Transverse colon (tissue), 4 donors: ENCODE results near the gene MEX3A. TPM values are rescaled to one million over a fixed set of nuclear protein-coding genes. Genes with fewer than 3 reads are reported as not detected.

Experiments used
- DNase-seq: peaks from one replicate; pipeline ENCODE4 v3.0.0-alpha.2; 2019
- H3K27ac ChIP-seq, 4 donors: fragments of 200-600 bp; sonication (generic); 2 replicates each; pipeline ENCODE4 v1.5.1; 2016 to 2018; ENCODE audit warnings: inconsistent platforms in 4 of 4
- H3K27me3 ChIP-seq: fragments of 200-600 bp; sonication (generic); 2 replicates; pipeline ENCODE4 v1.5.1; 2017; ENCODE audit warnings: inconsistent platforms
- H3K36me3 ChIP-seq, 4 donors: fragments of 200-600 bp; sonication (generic); 2 replicates each; pipeline ENCODE4 v1.5.1; 2017 to 2019; ENCODE audit warnings: inconsistent platforms in 4 of 4
- H3K4me1 ChIP-seq, 4 donors: fragments of 200-600 bp; sonication (generic); 2 replicates each; pipeline ENCODE4 v1.5.1; 2017 to 2020; ENCODE audit warnings: inconsistent platforms in 4 of 4
- H3K4me3 ChIP-seq, 4 donors: fragments of 200-600 bp; sonication (generic); 1 replicate in 1 of 4; 2 replicates in 3 of 4; pipeline versions ENCODE4 v1.5.1 to v1.6.1; 2017 to 2019; ENCODE audit warnings: inconsistent platforms in 4 of 4
- H3K9me3 ChIP-seq, 2 donors: fragments of 200-600 bp; sonication (generic); 2 replicates each; pipeline ENCODE4 v1.5.1; 2017 to 2019; ENCODE audit warnings: inconsistent platforms in 2 of 2
- CTCF ChIP-seq, 5 experiments: fragments of 200-600 bp in 3 of 5; fragments of 450-650 bp in 2 of 5; sonication (generic) in 3 of 5; IDR thresholded peaks; 1 replicate in 2 of 5; 2 replicates in 3 of 5; pipeline ENCODE4 v1.5.1; 2016 to 2017; ENCODE audit warnings: antibody characterized with exemption in 5 of 5, inconsistent platforms in 3 of 5, mild to moderate bottlenecking in 2 of 5, moderate library complexity in 1 of 5
- EP300 ChIP-seq: sonication (generic); formaldehyde crosslinking; IDR thresholded peaks from one replicate; pipeline ENCODE4 v1.6.1; 2017; ENCODE audit warnings: antibody characterized with exemption, low read depth
- POLR2A ChIP-seq: fragments of 450-650 bp; IDR thresholded peaks from one replicate; pipeline ENCODE4 v1.6.1; 2016; ENCODE audit warnings: antibody characterized with exemption, mild to moderate bottlenecking, moderate library complexity
- POLR2AphosphoS5 ChIP-seq, 3 donors: sonication (generic); formaldehyde crosslinking; IDR thresholded peaks; one replicate each; pipeline ENCODE4 v1.6.1; 2016; ENCODE audit warnings: antibody characterized with exemption in 3 of 3
- WGBS, 2 donors: methylation state at CpG; one replicate each; pipeline ENCODE4 v1.1.5; 2018; ENCODE audit warnings: low coverage in 1 of 2; 5-methylcytosine and 5-hydroxymethylcytosine counted together
- in situ Hi-C, 4 donors: fragments of 200-750 bp; cut with MboI; loops; one replicate each; pipeline versions ENCODE4 v1.15.0 to v1.15.1; 2017; ENCODE audit warnings: low sequenced_read_pairs in 3 of 4, low pct_ligation_motif_present in 1 of 4, low pct_unique_long_range_greater_than_20kb in 1 of 4
- intact Hi-C: fragments of 100-400 bp; cut with DNase I; formaldehyde crosslinking; loops from one replicate; pipeline ENCODE4 v1.15.1; 2023; ENCODE audit warnings: low total_unique reads
- total RNA-seq, 4 donors: library from RNA; depleted of rRNA; stranded (reverse); fragments of >200 nt; gene quantifications; one replicate each; pipeline ENCODE4 v1.1.0, GENCODE V29; 2016

The MEX3A gene
- total RNA-seq, 4 donors from 2014 or later = 0.14 to 0.60 (median 0.48) TPM; not detected in 1

- in situ Hi-C loops = no loop called here
- peaks cover 12 to 60% (median 53%) of the 10 kb centered on the region in 4 donors for H3K4me1 ChIP-seq
- WGBS, 2 donors = 0% methylated on average over 47 of the region's 49 CpGs; no CpG with 5 or more reads in 1 of the 2 donors
Observed at GRCh38 chr1:156114919-156115513, 32.8 kb upstream of the MEX3A start.

GRCh38 chr1:156114101-156114918 is 32.0 kb upstream of the MEX3A start, which contains the start of gene LMNA:
TSS of gene LMNA (plus strand) at chr1:156114711. CDS start at chr1:156114919, 208 bp downstream.
- peak within 1 kb of the TSS; percentile 96 to 100 (median 98) for H3K27ac ChIP-seq
- H3K27me3 ChIP-seq = no peaks in the 10 kb centered on the region
- DNase-seq = peak; percentile 94
- in situ Hi-C loops (no loop called here), intact Hi-C loops (no loop called here)
- no peaks in the 10 kb centered on the region for H3K36me3 ChIP-seq
- H3K4me1 ChIP-seq = peaks cover 5 to 53% (median 46%) of the 10 kb centered on the region in 4 donors
- H3K9me3 ChIP-seq = no peaks in the 10 kb centered on the region
- peak within 1 kb of the TSS; percentile 76 to 99 (median 84) for H3K4me3 ChIP-seq
- TF ChIP-seq EP300 (no peak), POLR2A (peak; percentile 99), POLR2AphosphoS5 (IDR thresholded peaks at IDR 0.05) (peak; percentile 99 to 100 (median 99))
- WGBS, 2 donors = 2% methylated on average over 22 of the region's 37 CpGs; no CpG with 5 or more reads in 1 of the 2 donors

More at GRCh38 chr1:156114919-156115513, 32.8 kb upstream of the MEX3A start:
- H3K4me3 ChIP-seq = peak overlapping the region; percentile 76 to 99 (median 84)
- no peak for DNase-seq
- TF ChIP-seq CTCF (IDR thresholded peaks at IDR 0.05) (peak in 1 of 5 experiments; percentile 2), POLR2AphosphoS5 (IDR thresholded peaks at IDR 0.05) (peak in 1 of 3 donors; percentile 4), EP300 (no peak), POLR2A (peak; percentile 66)
- H3K27ac ChIP-seq = peak overlapping the region; percentile 96 to 100 (median 98)
- H3K27me3 ChIP-seq = no peaks in the 10 kb centered on the region
- no peaks in the 10 kb centered on the region for H3K9me3 ChIP-seq
- no peaks in the 10 kb centered on the region for H3K36me3 ChIP-seq
- intact Hi-C loops = no loop called here

GRCh38 chr1:156113282-156113950 is 31.2 kb upstream of the MEX3A start:
- no peak for TF ChIP-seq CTCF (IDR thresholded peaks at IDR 0.05)
- TF ChIP-seq POLR2A = no peak
- TF ChIP-seq EP300 = no peak
- no peak for TF ChIP-seq POLR2AphosphoS5 (IDR thresholded peaks at IDR 0.05)
- peaks cover 0 to 44% (median 37%) of the 10 kb centered on the region in 4 donors for H3K4me1 ChIP-seq
- H3K9me3 ChIP-seq = no peaks in the 10 kb centered on the region
- H3K27ac ChIP-seq = peak overlapping the region; percentile 96 to 100 (median 98)
- 61 to 72% methylated on average over 2 to 4 of the region's 4 CpGs for WGBS, 2 donors
- no peaks in the 10 kb centered on the region for H3K27me3 ChIP-seq
- no peaks in the 10 kb centered on the region for H3K36me3 ChIP-seq
- no peak for DNase-seq
- in situ Hi-C loops (no loop called here), intact Hi-C loops (no loop called here)
- H3K4me3 ChIP-seq = no peak overlapping the region

- peak overlapping the region; percentile 96 to 100 (median 98) for H3K27ac ChIP-seq
- intact Hi-C loops = no loop called here
Observed at GRCh38 chr1:156112276-156113137, 30.2 kb upstream of the MEX3A start.

More at GRCh38 chr1:156112276-156113137, 30.2 kb upstream of the MEX3A start:
- H3K9me3 ChIP-seq = no peaks in the 10 kb centered on the region
- TF ChIP-seq CTCF (IDR thresholded peaks at IDR 0.05) (no peak), POLR2AphosphoS5 (IDR thresholded peaks at IDR 0.05) (no peak), EP300 (no peak), POLR2A (no peak)
- H3K27me3 ChIP-seq = no peaks in the 10 kb centered on the region
- in situ Hi-C loops = no loop called here
- H3K4me1 ChIP-seq = peaks cover 0 to 35% (median 28%) of the 10 kb centered on the region in 4 donors
- no peak for DNase-seq
- no peak overlapping the region for H3K4me3 ChIP-seq
- WGBS, 2 donors = 24 to 62% methylated on average over 4 to 10 of the region's 10 CpGs
- H3K36me3 ChIP-seq = no peaks in the 10 kb centered on the region
